Endothelial cell of umbilical vein (primary cell): ENCODE measurements around the gene PKNOX2. TPM values are rescaled to one million over a fixed set of nuclear protein-coding genes. Genes with fewer than 3 reads are reported as not detected.

ENCODE experiments used
- BruUV-seq: library from RNA; stranded (reverse); fragments of 400-500 nt; replicated peaks from 2 replicates; lab custom pipeline; 2021; lab: Mats Ljungman, UMichigan
- CTCF ChIA-PET: fragments of 300-600, 350-600 bp; sonication (Branson Sonifier 250); formaldehyde crosslinking; loops from one replicate; lab custom pipeline; 2021; ENCODE audit warnings: antibody characterized with exemption, inconsistent platforms; lab: Charles Lee
- POLR2A ChIA-PET: fragments of 300-600, 350-600 bp; sonication (Branson Sonifier 250); formaldehyde crosslinking; loops from one replicate; lab custom pipeline; 2021; ENCODE audit warnings: antibody characterized with exemption, inconsistent platforms; lab: Charles Lee
- DNase-seq: peaks from one replicate; pipeline ENCODE4 v3.0.0-alpha.2; 2011; ENCODE audit warnings: low read depth, low spot score
- FAIRE-seq: peaks from 2 replicates; lab custom pipeline; 2011; peaks lifted over from hg19 to GRCh38; lab: Jason Lieb, UNC
- H2AFZ ChIP-seq: 2 replicates; pipeline ENCODE4 v1.6.0; 2012; ENCODE audit warnings: low read depth, low read length, control low read depth, inconsistent platforms
- H3K27ac ChIP-seq: 2 replicates; pipeline ENCODE4 v1.5.1; 2011; ENCODE audit warnings: low read depth, mild to moderate bottlenecking, control low read depth, low read length, moderate library complexity; ENCODE audit not compliant: insufficient read depth
- H3K27me3 ChIP-seq, 2 experiments: 2 replicates each; pipeline versions ENCODE4 v1.6.0 to v1.6.1; 2011; ENCODE audit warnings: low read length in 2 of 2, mixed read lengths in 1 of 2; ENCODE audit not compliant: control insufficient read depth in 2 of 2, insufficient read depth in 2 of 2
- H3K36me3 ChIP-seq, 2 experiments: 2 replicates in 1 of 2; 3 replicates in 1 of 2; pipeline ENCODE4 v1.5.1; 2011; ENCODE audit warnings: low read length in 2 of 2, mild to moderate bottlenecking in 1 of 2, moderate library complexity in 1 of 2; ENCODE audit not compliant: control insufficient read depth in 2 of 2, insufficient read depth in 2 of 2; ENCODE audit errors: extremely low read depth in 1 of 2
- H3K4me1 ChIP-seq: 3 replicates; pipeline ENCODE4 v1.5.1; 2011; ENCODE audit warnings: mild to moderate bottlenecking, low read length; ENCODE audit not compliant: control insufficient read depth, insufficient read depth; ENCODE audit errors: extremely low read depth
- H3K4me2 ChIP-seq: 2 replicates; pipeline ENCODE4 v1.6.1; 2011; ENCODE audit warnings: low read length, control low read depth, mixed read lengths; ENCODE audit not compliant: insufficient read depth
- H3K4me3 ChIP-seq, 3 experiments: fragments of 200-600 bp in 1 of 3; sonication (generic), shearing (Covaris generic) in 1 of 3; replicated peaks in 1 of 3; 2 replicates each; pipeline ENCODE4 v1.5.1; 2011 to 2016; ENCODE audit warnings: control low read depth in 3 of 3, low read length in 3 of 3, mild to moderate bottlenecking in 2 of 3, inconsistent platforms in 1 of 3, low read depth in 1 of 3, moderate library complexity in 1 of 3; ENCODE audit not compliant: insufficient read depth in 1 of 3
- H3K79me2 ChIP-seq: 2 replicates; pipeline ENCODE4 v1.6.0; 2012; ENCODE audit warnings: low read length, inconsistent platforms; ENCODE audit not compliant: control insufficient read depth, insufficient read depth
- H3K9ac ChIP-seq: replicated peaks from 2 replicates; pipeline ENCODE3; 2011; ENCODE audit warnings: low read length, control low read depth; ENCODE audit not compliant: insufficient read depth; ENCODE audit errors: extremely low read depth
- H3K9me1 ChIP-seq: replicated peaks from 3 replicates; pipeline ENCODE4 v1.6.0; 2011; ENCODE audit warnings: mild to moderate bottlenecking, low read length; ENCODE audit not compliant: control insufficient read depth, insufficient read depth; ENCODE audit errors: extremely low read depth
- H3K9me3 ChIP-seq: replicated peaks from 2 replicates; pipeline ENCODE4 v1.5.1; 2012; ENCODE audit warnings: low read length, inconsistent platforms; ENCODE audit not compliant: control insufficient read depth, insufficient read depth
- H4K20me1 ChIP-seq: replicated peaks from 2 replicates; pipeline ENCODE3; 2011; ENCODE audit warnings: mild to moderate bottlenecking, low read length; ENCODE audit not compliant: control insufficient read depth, insufficient read depth; ENCODE audit errors: extremely low read depth
- CTCF ChIP-seq, 2 donors: IDR thresholded peaks; 1 replicate in 1 of 2; 2 replicates in 1 of 2; pipeline ENCODE4 v1.5.1; 2011; ENCODE audit warnings: low read length in 2 of 2, mild to moderate bottlenecking in 2 of 2, moderate library complexity in 2 of 2, control low read depth in 1 of 2, inconsistent platforms in 1 of 2, low read depth in 1 of 2; ENCODE audit not compliant: insufficient read depth in 1 of 2; ENCODE audit errors: extremely low read depth in 1 of 2
- EZH2 ChIP-seq: IDR thresholded peaks from 2 replicates; pipeline ENCODE4 v1.6.1; 2012; ENCODE audit warnings: borderline replicate concordance, low read depth, mild to moderate bottlenecking, moderate library complexity, low read length, inconsistent platforms; ENCODE audit not compliant: severe bottlenecking
- FOS ChIP-seq: IDR thresholded peaks from 2 replicates; pipeline ENCODE4 v1.6.1; 2011; ENCODE audit warnings: mild to moderate bottlenecking, low read length, moderate library complexity, borderline replicate concordance; ENCODE audit not compliant: insufficient read depth
- GATA2 ChIP-seq: IDR thresholded peaks from 2 replicates; pipeline ENCODE4 v1.7.0; 2011; ENCODE audit warnings: low read depth, mild to moderate bottlenecking, moderate library complexity, mixed read lengths, low read length; ENCODE audit not compliant: insufficient read length, insufficient read depth
- JUN ChIP-seq: IDR thresholded peaks from 2 replicates; pipeline ENCODE4 v1.6.1; 2011; ENCODE audit warnings: borderline replicate concordance, low read depth; ENCODE audit not compliant: insufficient read length, insufficient read depth
- MAX ChIP-seq: IDR thresholded peaks from 2 replicates; pipeline ENCODE4 v1.6.1; 2011; ENCODE audit not compliant: insufficient read depth, insufficient read length
- MYC ChIP-seq: IDR thresholded peaks from one replicate; pipeline ENCODE4 v1.6.1; 2011; ENCODE audit warnings: mild to moderate bottlenecking, low read depth, low read length
- POLR2A ChIP-seq: IDR thresholded peaks from 2 replicates; pipeline ENCODE4 v1.6.1; 2012; ENCODE audit warnings: low read depth, mild to moderate bottlenecking, control low read depth, low read length
- POLR2AphosphoS5 ChIP-seq: IDR thresholded peaks from 2 replicates; pipeline ENCODE4 v1.6.1; 2012; ENCODE audit warnings: low read depth, mild to moderate bottlenecking, control low read depth, low read length, moderate library complexity; ENCODE audit not compliant: insufficient read depth
- dilution Hi-C: fragments of 300-500 bp; cut with MboI; formaldehyde crosslinking; loops from one replicate; pipeline ENCODE4 v1.15.0; 2019; ENCODE audit warnings: low sequenced_read_pairs; ENCODE audit not compliant: extremely low pct_ligation_motif_present
- intact Hi-C: fragments of 100-400 bp; cut with micrococcal nuclease; formaldehyde crosslinking; loops from one replicate; pipeline ENCODE4 v1.10.0; 2022
- polyA plus RNA-seq, 4 experiments: library from polyadenylated mRNA; depleted of rRNA in 3 of 4; stranded (reverse) in 3 of 4; unstranded in 1 of 4; fragments of >200 nt; gene quantifications; 2 replicates each; pipeline versions ENCODE4 v1.2.1 to v1.2.3, GENCODE V29; 2011 to 2012; ENCODE audit warnings: missing spikeins in 1 of 4
- total RNA-seq: library from RNA; stranded (reverse); gene quantifications from 2 replicates; pipeline ENCODE4 v1.2.3, GENCODE V29; 2021

The PKNOX2 gene
- total and polyA plus RNA-seq, 2 donors (not counting 3 experiments of a cell fraction or from before 2014, with no cell fraction given) = 0.11 to 0.91 TPM

- FAIRE-seq (no peak), DNase-seq (no peak)
- TF ChIP-seq POLR2AphosphoS5 = no peak
- no peak for TF ChIP-seq MAX
- TF ChIP-seq FOS = no peak
- no peak for TF ChIP-seq JUN
- TF ChIP-seq EZH2 = no peak
- no peak for TF ChIP-seq CTCF (IDR thresholded peaks at IDR 0.05; ENCODE audit: extremely low read depth in 1 of 2, insufficient read depth in 1 of 2, low read depth in 1 of 2, low read length in 2 of 2)
- TF ChIP-seq POLR2A = no peak
- no peak for TF ChIP-seq GATA2
- no peak for TF ChIP-seq MYC
- no peaks in the 10 kb centered on the region for H3K9me3 ChIP-seq
- H3K4me1 ChIP-seq = no peaks in the 10 kb centered on the region
- H3K4me2 ChIP-seq = no peak overlapping the region
- H2AFZ ChIP-seq = no peak overlapping the region
- ChIA-PET POLR2A (no interaction called here), CTCF (no interaction called here)
- BruUV-seq = no TSS peak
- H3K9me1 ChIP-seq = no peaks in the 10 kb centered on the region
- peaks cover 16 to 31% of the 10 kb centered on the region in 2 experiments for H3K27me3 ChIP-seq
- H3K36me3 ChIP-seq = no peaks in the 10 kb centered on the region
- no peaks in the 10 kb centered on the region for H4K20me1 ChIP-seq
- intact Hi-C loops = loop anchor here (5.0 kb wide), 1 partner anchor 86 kb away; no protein-coding TSS in a partner anchor
- H3K4me3 ChIP-seq = no peak overlapping the region
- no peaks in the 10 kb centered on the region for H3K79me2 ChIP-seq
- H3K9ac ChIP-seq = no peak overlapping the region
- no peak overlapping the region for H3K27ac ChIP-seq
- dilution Hi-C loops = no loop called here
Observed at GRCh38 chr11:125261588-125261987, 97.0 kb downstream of the PKNOX2 start.
